Liver (tissue), 9 donors: ENCODE data around the gene DFFB. TPM values are rescaled to one million over a fixed set of nuclear protein-coding genes. Genes with fewer than 3 reads are reported as not detected.

Experiments
- DNase-seq: peaks from one replicate; pipeline ENCODE4 v3.0.0-alpha.2; 2017; ENCODE audit warnings: low spot score
- H3K27ac ChIP-seq, 2 donors: one replicate each; pipeline ENCODE4 v1.7.0; 2013; ENCODE audit warnings: inconsistent platforms in 2 of 2, low read length in 2 of 2, control low read depth in 1 of 2, low read depth in 1 of 2, mild to moderate bottlenecking in 1 of 2
- H3K27me3 ChIP-seq, 4 donors: one replicate each; pipeline versions ENCODE4 v1.6.1 to v1.7.0; 2013; ENCODE audit warnings: low read length in 3 of 4, inconsistent platforms in 1 of 4, mild to moderate bottlenecking in 1 of 4, moderate library complexity in 1 of 4; ENCODE audit not compliant: control insufficient read depth in 4 of 4, insufficient read depth in 4 of 4
- H3K36me3 ChIP-seq, 4 donors: one replicate each; pipeline versions ENCODE4 v1.6.1 to v1.7.0; 2013; ENCODE audit warnings: low read length in 3 of 4, mild to moderate bottlenecking in 3 of 4, low read depth in 1 of 4, moderate library complexity in 1 of 4; ENCODE audit not compliant: control insufficient read depth in 4 of 4, insufficient read depth in 3 of 4
- H3K4me1 ChIP-seq, 4 donors: one replicate each; pipeline versions ENCODE4 v1.6.1 to v1.7.0; 2013; ENCODE audit warnings: low read length in 3 of 4, mild to moderate bottlenecking in 3 of 4, moderate library complexity in 1 of 4; ENCODE audit not compliant: control insufficient read depth in 4 of 4, insufficient read depth in 4 of 4
- H3K4me3 ChIP-seq, 3 donors: one replicate each; pipeline versions ENCODE4 v1.6.1 to v1.7.0; 2013; ENCODE audit warnings: low read length in 3 of 3, control low read depth in 1 of 3, low read depth in 1 of 3, mild to moderate bottlenecking in 1 of 3
- H3K9ac ChIP-seq, 2 donors: one replicate each; pipeline ENCODE4 v1.7.0; 2013; ENCODE audit warnings: low read length in 2 of 2, mild to moderate bottlenecking in 2 of 2, moderate library complexity in 2 of 2, control low read depth in 1 of 2, low read depth in 1 of 2
- H3K9me3 ChIP-seq, 4 donors: one replicate each; pipeline versions ENCODE4 v1.6.1 to v1.7.0; 2013; ENCODE audit warnings: low read length in 3 of 4; ENCODE audit not compliant: control insufficient read depth in 4 of 4
- ATF3 ChIP-seq: IDR thresholded peaks from 2 replicates; pipeline ENCODE4 v1.6.1; 2016; ENCODE audit warnings: antibody characterized with exemption
- CTCF ChIP-seq: fragments of 150-350 bp; IDR thresholded peaks from 2 replicates; pipeline ENCODE4 v1.5.1; 2017; ENCODE audit warnings: improper control_type of control experiment, low read depth, low read length; ENCODE audit not compliant: missing input control
- EGR1 ChIP-seq, 2 donors: IDR thresholded peaks; 2 replicates each; pipeline ENCODE4 v1.6.1; 2016 to 2018; ENCODE audit warnings: antibody characterized with exemption in 2 of 2, low read depth in 2 of 2
- FOXA1 ChIP-seq: IDR thresholded peaks from 2 replicates; pipeline ENCODE4 v1.6.1; 2016; ENCODE audit warnings: antibody characterized with exemption
- FOXA2 ChIP-seq: IDR thresholded peaks from 2 replicates; pipeline ENCODE4 v1.6.1; 2016; ENCODE audit warnings: antibody characterized with exemption
- GABPA ChIP-seq, 2 donors: IDR thresholded peaks in 1 of 2; conservative IDR thresholded peaks in 1 of 2; 2 replicates each; pipeline ENCODE4 v1.6.1; 2016; ENCODE audit warnings: antibody characterized with exemption in 2 of 2, mild to moderate bottlenecking in 1 of 2, moderate library complexity in 1 of 2
- HNF4A ChIP-seq, 2 donors: conservative IDR thresholded peaks; 2 replicates each; pipeline ENCODE4 v1.6.1; 2016; ENCODE audit warnings: antibody characterized with exemption in 2 of 2, mild to moderate bottlenecking in 2 of 2
- HNF4G ChIP-seq: IDR thresholded peaks from 2 replicates; pipeline ENCODE4 v1.6.1; 2016; ENCODE audit warnings: antibody characterized with exemption
- JUND ChIP-seq, 2 donors: IDR thresholded peaks; 2 replicates each; pipeline ENCODE4 v1.6.1; 2016; ENCODE audit warnings: antibody characterized with exemption in 2 of 2
- MAX ChIP-seq: IDR thresholded peaks from 2 replicates; pipeline ENCODE4 v1.6.1; 2016; ENCODE audit warnings: antibody characterized with exemption
- NR2F2 ChIP-seq: IDR thresholded peaks from 2 replicates; pipeline ENCODE4 v1.6.1; 2016; ENCODE audit warnings: antibody characterized with exemption
- RAD21 ChIP-seq, 2 donors: IDR thresholded peaks; 2 replicates each; pipeline ENCODE4 v1.6.1; 2016; ENCODE audit warnings: antibody characterized with exemption in 2 of 2, mild to moderate bottlenecking in 2 of 2
- REST ChIP-seq: IDR thresholded peaks from 2 replicates; pipeline ENCODE4 v1.6.1; 2016; ENCODE audit warnings: antibody characterized with exemption, mild to moderate bottlenecking
- RXRA ChIP-seq, 2 donors: IDR thresholded peaks; 2 replicates each; pipeline ENCODE4 v1.6.1; 2017 to 2018; ENCODE audit warnings: antibody characterized with exemption in 2 of 2, mild to moderate bottlenecking in 1 of 2
- SP1 ChIP-seq: IDR thresholded peaks from 2 replicates; pipeline ENCODE4 v1.6.1; 2018; ENCODE audit warnings: antibody characterized with exemption, mild to moderate bottlenecking
- TAF1 ChIP-seq: conservative IDR thresholded peaks from 2 replicates; pipeline ENCODE4 v1.6.1; 2016; ENCODE audit warnings: antibody characterized with exemption, mild to moderate bottlenecking
- YY1 ChIP-seq: IDR thresholded peaks from 2 replicates; pipeline ENCODE4 v1.6.1; 2016; ENCODE audit warnings: antibody characterized with exemption, mild to moderate bottlenecking
- WGBS: extraction: QIAGEN DNeasy Blood & Tissue Kit; methylation state at CpG from one replicate; pipeline ENCODE4 v1.1.7; 2013; 5-methylcytosine and 5-hydroxymethylcytosine counted together
- polyA plus RNA-seq, 2 donors: library from polyadenylated mRNA; stranded (reverse) in 1 of 2; unstranded in 1 of 2; fragments of 200-250 nt in 1 of 2; fragments of >200 nt in 1 of 2; fragmentation: Nextera tagmentation in 1 of 2; extraction: Ambion mirVana in 1 of 2; gene quantifications; one replicate each; pipeline versions ENCODE4 v1.2.1 to v1.2.3, GENCODE V29; 2013 to 2015
- total RNA-seq, 2 donors: library from RNA; depleted of rRNA; stranded (reverse); fragments of >200 nt; gene quantifications; one replicate each; pipeline ENCODE4 v1.2.3, GENCODE V29; 2014
- TF ChIP-seq, protein P1 (sequence below): IDR thresholded peaks from 2 replicates; pipeline ENCODE4 v1.6.1; 2016; ENCODE audit warnings: antibody characterized with exemption
- donor health status: healthy.
- donor health status: healthy.
- donor health status: healthy.
- donor health status: healthy.
- donor health status: healthy.

Gene DFFB
- total and polyA plus RNA-seq, 4 donors: 0.92 to 6.1 (median 2.9) TPM

- TF ChIP-seq FOXA1: no peak
- no peak for TF ChIP-seq EGR1 (IDR thresholded peaks at IDR 0.05; ENCODE audit: low read depth in 2 of 2)
- TF ChIP-seq HNF4A (conservative IDR thresholded peaks at IDR 0.05): no peak
- TF ChIP-seq REST: no peak
- no peak for TF ChIP-seq FOXA2
- no peak for TF ChIP-seq RXRA (IDR thresholded peaks at IDR 0.05)
- TF ChIP-seq RAD21 (IDR thresholded peaks at IDR 0.05): no peak
- TF ChIP-seq SP1: no peak
- TF ChIP-seq CTCF: no peak
- TF ChIP-seq JUND (IDR thresholded peaks at IDR 0.05): no peak
- TF ChIP-seq ATF3: no peak
- TF ChIP-seq, protein P1, sequence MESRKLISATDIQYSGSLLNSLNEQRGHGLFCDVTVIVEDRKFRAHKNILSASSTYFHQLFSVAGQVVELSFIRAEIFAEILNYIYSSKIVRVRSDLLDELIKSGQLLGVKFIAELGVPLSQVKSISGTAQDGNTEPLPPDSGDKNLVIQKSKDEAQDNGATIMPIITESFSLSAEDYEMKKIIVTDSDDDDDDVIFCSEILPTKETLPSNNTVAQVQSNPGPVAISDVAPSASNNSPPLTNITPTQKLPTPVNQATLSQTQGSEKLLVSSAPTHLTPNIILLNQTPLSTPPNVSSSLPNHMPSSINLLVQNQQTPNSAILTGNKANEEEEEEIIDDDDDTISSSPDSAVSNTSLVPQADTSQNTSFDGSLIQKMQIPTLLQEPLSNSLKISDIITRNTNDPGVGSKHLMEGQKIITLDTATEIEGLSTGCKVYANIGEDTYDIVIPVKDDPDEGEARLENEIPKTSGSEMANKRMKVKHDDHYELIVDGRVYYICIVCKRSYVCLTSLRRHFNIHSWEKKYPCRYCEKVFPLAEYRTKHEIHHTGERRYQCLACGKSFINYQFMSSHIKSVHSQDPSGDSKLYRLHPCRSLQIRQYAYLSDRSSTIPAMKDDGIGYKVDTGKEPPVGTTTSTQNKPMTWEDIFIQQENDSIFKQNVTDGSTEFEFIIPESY: no peak
- no peak for TF ChIP-seq MAX
- no peak for TF ChIP-seq HNF4G
- no peak for TF ChIP-seq YY1
- TF ChIP-seq NR2F2: no peak
- no peak for TF ChIP-seq GABPA (IDR thresholded peaks at IDR 0.05 in 1 of 2, conservative IDR thresholded peaks at IDR 0.05 in 1 of 2)
- no peak for TF ChIP-seq TAF1
- WGBS: 84% methylated on average over 6 of the region's 6 CpGs
- Histone ChIP-seq H3K27me3 (no peaks in the 10 kb centered on the region), H3K27ac (no peak overlapping the region), H3K9me3 (no peaks in the 10 kb centered on the region), H3K4me1 (no peaks in the 10 kb centered on the region), H3K4me3 (no peak overlapping the region), H3K36me3 (peaks cover 14 to 74% (median 52%) of the 10 kb centered on the region in 4 donors), H3K9ac (no peak overlapping the region)
- no peak for DNase-seq
Measured at GRCh38 chr1:3831689-3832088, 25.6 kb upstream of the DFFB start.
